Measurements from ENCODE around the gene USP40.

Gene USP40

GRCh38 chr2:233461481-233461891 is 105.1 kb downstream of the USP40 start:
- Mint-ChIP-seq H3K4me3 (no peak overlapping the region), H3K36me3 (ENCODE audit: low read depth) (peaks cover 55% of the 10 kb centered on the region), H3K27ac (no peak overlapping the region), H3K9me3 (no peaks in the 10 kb centered on the region), H3K4me1 (no peaks in the 10 kb centered on the region), H3K27me3 (ENCODE audit: low read depth, poor library complexity) (peaks cover 3% of the 10 kb centered on the region)
- TF ChIP-seq CTCF (IDR thresholded peaks at IDR 0.05), result no peak
- DNase-seq, result no peak

GRCh38 chr2:233460726-233461441 is 105.7 kb downstream of the USP40 start:
- Mint-ChIP-seq H3K4me1 (no peaks in the 10 kb centered on the region), H3K9me3 (no peaks in the 10 kb centered on the region), H3K27ac (no peak overlapping the region), H3K36me3 (ENCODE audit: low read depth) (peaks cover 52% of the 10 kb centered on the region), H3K27me3 (ENCODE audit: low read depth, poor library complexity) (peaks cover 3% of the 10 kb centered on the region), H3K4me3 (no peak overlapping the region)
- no peak for DNase-seq
- TF ChIP-seq CTCF (IDR thresholded peaks at IDR 0.05), result no peak

GRCh38 chr2:233459426-233459825 is 107.2 kb downstream of the USP40 start:
- no peak overlapping the region for H3K27ac Mint-ChIP-seq
- H3K36me3 Mint-ChIP-seq (ENCODE audit: low read depth), result peaks cover 64% of the 10 kb centered on the region
- H3K4me3 Mint-ChIP-seq, result no peak overlapping the region
- no peak for DNase-seq
- no peaks in the 10 kb centered on the region for H3K9me3 Mint-ChIP-seq
- peaks cover 3% of the 10 kb centered on the region for H3K27me3 Mint-ChIP-seq (ENCODE audit: low read depth, poor library complexity)
- no peak for TF ChIP-seq CTCF (IDR thresholded peaks at IDR 0.05)
- H3K4me1 Mint-ChIP-seq, result no peaks in the 10 kb centered on the region

- peaks cover 64% of the 10 kb centered on the region for H3K36me3 Mint-ChIP-seq (ENCODE audit: low read depth)
- H3K27ac Mint-ChIP-seq, result no peak overlapping the region
- no peak overlapping the region for H3K4me3 Mint-ChIP-seq
- no peaks in the 10 kb centered on the region for H3K9me3 Mint-ChIP-seq
- H3K27me3 Mint-ChIP-seq (ENCODE audit: low read depth, poor library complexity), result peaks cover 3% of the 10 kb centered on the region
- no peak for TF ChIP-seq CTCF (IDR thresholded peaks at IDR 0.05)
- no peaks in the 10 kb centered on the region for H3K4me1 Mint-ChIP-seq
- no peak for DNase-seq
Observed at GRCh38 chr2:233458826-233459225, 107.8 kb downstream of the USP40 start.

GRCh38 chr2:233458031-233458610 is 108.5 kb downstream of the USP40 start:
- no peaks in the 10 kb centered on the region for H3K4me1 Mint-ChIP-seq
- DNase-seq, result no peak
- H3K27ac Mint-ChIP-seq, result no peak overlapping the region
- no peak for TF ChIP-seq CTCF (IDR thresholded peaks at IDR 0.05)
- H3K36me3 Mint-ChIP-seq (ENCODE audit: low read depth), result peaks cover 61% of the 10 kb centered on the region
- peaks cover 3% of the 10 kb centered on the region for H3K27me3 Mint-ChIP-seq (ENCODE audit: low read depth, poor library complexity)
- H3K4me3 Mint-ChIP-seq, result no peak overlapping the region
- H3K9me3 Mint-ChIP-seq, result no peaks in the 10 kb centered on the region

GRCh38 chr2:233457356-233457755 is 109.2 kb downstream of the USP40 start:
- no peaks in the 10 kb centered on the region for H3K9me3 Mint-ChIP-seq
- H3K36me3 Mint-ChIP-seq (ENCODE audit: low read depth), result peaks cover 58% of the 10 kb centered on the region
- peaks cover 3% of the 10 kb centered on the region for H3K27me3 Mint-ChIP-seq (ENCODE audit: low read depth, poor library complexity)
- H3K27ac Mint-ChIP-seq, result peak overlapping the region; percentile 7
- no peak overlapping the region for H3K4me3 Mint-ChIP-seq
- TF ChIP-seq CTCF (IDR thresholded peaks at IDR 0.05), result no peak
- no peaks in the 10 kb centered on the region for H3K4me1 Mint-ChIP-seq
- no peak for DNase-seq
